ENCODE results near the gene PIK3AP1. TPM values are rescaled to one million over a fixed set of nuclear protein-coding genes. Genes with fewer than 3 reads are reported as not detected.

Gene PIK3AP1
- total RNA-seq, 1 experiment from 2014 or later = 7.1 TPM

DNA sequence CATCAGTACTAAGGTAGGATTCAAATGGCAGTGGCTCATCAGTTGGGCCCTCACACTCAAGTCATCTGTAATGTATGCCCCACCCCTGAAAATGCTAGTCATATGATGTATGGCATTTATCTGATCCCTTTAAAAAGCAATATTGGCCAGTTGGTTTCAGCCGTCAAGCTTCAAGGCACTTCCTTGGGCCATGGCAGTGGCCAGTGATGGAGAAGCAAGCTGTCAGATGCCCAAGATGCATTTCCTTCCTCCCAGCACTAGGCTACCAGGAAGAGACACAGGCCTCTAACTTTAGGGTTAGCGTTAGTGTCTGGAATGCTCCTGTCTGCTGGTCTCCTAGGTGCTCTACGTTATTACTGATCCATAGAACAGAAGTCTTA is 64.1 kb downstream of the PIK3AP1 start:
- Histone ChIP-seq H2AFZ (ENCODE audit: low read depth, low read length, poor library complexity, severe bottlenecking) (no peak overlapping the region), H3K27me3 (ENCODE audit: insufficient read depth, low read length) (no peaks in the 10 kb centered on the region), H3K27ac (ENCODE audit: low read depth, low read length) (no peak overlapping the region), H4K20me1 (ENCODE audit: insufficient read depth) (no peaks in the 10 kb centered on the region), H3K4me2 (ENCODE audit: low read length) (no peak overlapping the region), H3K4me3 (replicated peaks in 1 of 2; ENCODE audit: low read depth in 1 of 2, low read length in 2 of 2) (no peak overlapping the region), H3K4me1 (ENCODE audit: control insufficient read depth in 1 of 2, insufficient read depth in 2 of 2, low read length in 2 of 2) (no peaks in the 10 kb centered on the region), H3K9me3 (ENCODE audit: control insufficient read depth in 1 of 2, insufficient read depth in 1 of 2, low read depth in 1 of 2, low read length in 2 of 2) (no peaks in the 10 kb centered on the region), H3K9ac (ENCODE audit: low read length) (no peak overlapping the region), H3K79me2 (ENCODE audit: insufficient read depth, low read length) (no peaks in the 10 kb centered on the region), H3K9me2 (ENCODE audit: insufficient read depth) (no peaks in the 10 kb centered on the region), H3K36me3 (ENCODE audit: control insufficient read depth in 1 of 2, insufficient read depth in 2 of 2, low read length in 2 of 2) (no peaks in the 10 kb centered on the region)
- TF ChIP-seq FOSL1 (IDR thresholded peaks at IDR 0.05; ENCODE audit: low read depth) (no peak), RAD21 (IDR thresholded peaks at IDR 0.05; ENCODE audit: low read depth) (no peak), EZH2phosphoT487 (IDR thresholded peaks at IDR 0.05; ENCODE audit: borderline replicate concordance) (no peak), POLR2AphosphoS5 (IDR thresholded peaks at IDR 0.05; ENCODE audit: low read depth, low read length) (no peak), EGR1 (IDR thresholded peaks at IDR 0.05; ENCODE audit: low read depth) (no peak), ZNF274 (IDR thresholded peaks at IDR 0.05; ENCODE audit: low read depth, low read length) (no peak), ELF1 (IDR thresholded peaks at IDR 0.05; ENCODE audit: borderline replicate concordance, low read depth) (no peak), SRF (IDR thresholded peaks at IDR 0.05; ENCODE audit: low read depth) (no peak), JUND (IDR thresholded peaks at IDR 0.05) (no peak), CEBPB (IDR thresholded peaks at IDR 0.05; ENCODE audit: low read depth) (no peak), POLR2A (IDR thresholded peaks at IDR 0.05; ENCODE audit: borderline replicate concordance, extremely low read depth, insufficient read depth, insufficient read length) (no peak)
- TF ChIP-seq, protein P1, sequence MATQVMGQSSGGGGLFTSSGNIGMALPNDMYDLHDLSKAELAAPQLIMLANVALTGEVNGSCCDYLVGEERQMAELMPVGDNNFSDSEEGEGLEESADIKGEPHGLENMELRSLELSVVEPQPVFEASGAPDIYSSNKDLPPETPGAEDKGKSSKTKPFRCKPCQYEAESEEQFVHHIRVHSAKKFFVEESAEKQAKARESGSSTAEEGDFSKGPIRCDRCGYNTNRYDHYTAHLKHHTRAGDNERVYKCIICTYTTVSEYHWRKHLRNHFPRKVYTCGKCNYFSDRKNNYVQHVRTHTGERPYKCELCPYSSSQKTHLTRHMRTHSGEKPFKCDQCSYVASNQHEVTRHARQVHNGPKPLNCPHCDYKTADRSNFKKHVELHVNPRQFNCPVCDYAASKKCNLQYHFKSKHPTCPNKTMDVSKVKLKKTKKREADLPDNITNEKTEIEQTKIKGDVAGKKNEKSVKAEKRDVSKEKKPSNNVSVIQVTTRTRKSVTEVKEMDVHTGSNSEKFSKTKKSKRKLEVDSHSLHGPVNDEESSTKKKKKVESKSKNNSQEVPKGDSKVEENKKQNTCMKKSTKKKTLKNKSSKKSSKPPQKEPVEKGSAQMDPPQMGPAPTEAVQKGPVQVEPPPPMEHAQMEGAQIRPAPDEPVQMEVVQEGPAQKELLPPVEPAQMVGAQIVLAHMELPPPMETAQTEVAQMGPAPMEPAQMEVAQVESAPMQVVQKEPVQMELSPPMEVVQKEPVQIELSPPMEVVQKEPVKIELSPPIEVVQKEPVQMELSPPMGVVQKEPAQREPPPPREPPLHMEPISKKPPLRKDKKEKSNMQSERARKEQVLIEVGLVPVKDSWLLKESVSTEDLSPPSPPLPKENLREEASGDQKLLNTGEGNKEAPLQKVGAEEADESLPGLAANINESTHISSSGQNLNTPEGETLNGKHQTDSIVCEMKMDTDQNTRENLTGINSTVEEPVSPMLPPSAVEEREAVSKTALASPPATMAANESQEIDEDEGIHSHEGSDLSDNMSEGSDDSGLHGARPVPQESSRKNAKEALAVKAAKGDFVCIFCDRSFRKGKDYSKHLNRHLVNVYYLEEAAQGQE (IDR thresholded peaks at IDR 0.05; ENCODE audit: low read depth) = no peak
- TF ChIP-seq, protein P2, sequence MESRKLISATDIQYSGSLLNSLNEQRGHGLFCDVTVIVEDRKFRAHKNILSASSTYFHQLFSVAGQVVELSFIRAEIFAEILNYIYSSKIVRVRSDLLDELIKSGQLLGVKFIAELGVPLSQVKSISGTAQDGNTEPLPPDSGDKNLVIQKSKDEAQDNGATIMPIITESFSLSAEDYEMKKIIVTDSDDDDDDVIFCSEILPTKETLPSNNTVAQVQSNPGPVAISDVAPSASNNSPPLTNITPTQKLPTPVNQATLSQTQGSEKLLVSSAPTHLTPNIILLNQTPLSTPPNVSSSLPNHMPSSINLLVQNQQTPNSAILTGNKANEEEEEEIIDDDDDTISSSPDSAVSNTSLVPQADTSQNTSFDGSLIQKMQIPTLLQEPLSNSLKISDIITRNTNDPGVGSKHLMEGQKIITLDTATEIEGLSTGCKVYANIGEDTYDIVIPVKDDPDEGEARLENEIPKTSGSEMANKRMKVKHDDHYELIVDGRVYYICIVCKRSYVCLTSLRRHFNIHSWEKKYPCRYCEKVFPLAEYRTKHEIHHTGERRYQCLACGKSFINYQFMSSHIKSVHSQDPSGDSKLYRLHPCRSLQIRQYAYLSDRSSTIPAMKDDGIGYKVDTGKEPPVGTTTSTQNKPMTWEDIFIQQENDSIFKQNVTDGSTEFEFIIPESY (IDR thresholded peaks at IDR 0.05; ENCODE audit: extremely low read depth, insufficient replicate concordance, low read length) = no peak
- TF ChIP-seq, protein P3, sequence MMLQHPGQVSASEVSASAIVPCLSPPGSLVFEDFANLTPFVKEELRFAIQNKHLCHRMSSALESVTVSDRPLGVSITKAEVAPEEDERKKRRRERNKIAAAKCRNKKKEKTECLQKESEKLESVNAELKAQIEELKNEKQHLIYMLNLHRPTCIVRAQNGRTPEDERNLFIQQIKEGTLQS (IDR thresholded peaks at IDR 0.05) = no peak
- ChIA-PET CTCF (no interaction called here), RAD21 (ENCODE audit: low non-redundant PET in 1 of 2, low total read pairs in 2 of 2, uncharacterized antibody in 2 of 2, unreplicated experiment in 2 of 2) (no interaction called here), POLR2A (no interaction called here)
- no TSS peak for BruUV-seq (replicated peaks)
- intact Hi-C loops (cut with micrococcal nuclease) = no loop called here
- DNase-seq (ENCODE audit: low read depth, low spot score) (no peak), ATAC-seq (no peak)

All from HCT116 (cell line).